ENCODE data around the gene DDA1. TPM values are rescaled to one million over a fixed set of nuclear protein-coding genes. Genes with fewer than 3 reads are reported as not detected.

DDA1 gene
- total and polyA plus RNA-seq, 10 donors, result 10.5 to 42.2 (median 23.5) TPM

- DNase-seq, result no peak
- H3K9me3 ChIP-seq, result no peaks in the 10 kb centered on the region
- peaks cover 0 to 5% (median under 1%) of the 10 kb centered on the region in 6 donors for H3K36me3 ChIP-seq
- peaks cover 42 to 90% (median 72%) of the 10 kb centered on the region in 6 donors for H3K4me1 ChIP-seq
- intact Hi-C loops (cut with DNase I; ENCODE audit: low total_unique reads), result no loop called here
- TF ChIP-seq POLR2AphosphoS5 (IDR thresholded peaks at IDR 0.05) (no peak), POLR2A (IDR thresholded peaks at IDR 0.05) (no peak), CTCF (IDR thresholded peaks at IDR 0.05 in 8 of 11, conservative IDR thresholded peaks at IDR 0.05 in 3 of 11) (no peak)
- H3K27ac ChIP-seq, result peak overlapping the region; percentile 66 to 97 (median 92)
- H3K4me3 ChIP-seq, result peak overlapping the region; percentile 48 to 88 (median 74)
- 9 to 32% (median 10%) methylated on average over 6 to 28 of the region's 28 CpGs for WGBS, 5 donors
- no peaks in the 10 kb centered on the region for H3K27me3 ChIP-seq (replicated peaks in 1 of 7)
These were observed 3.1 kb upstream of the DDA1 start for GRCh38 chr19:17306285-17306714.

- no peak for DNase-seq
- no peaks in the 10 kb centered on the region for H3K27me3 ChIP-seq (replicated peaks in 1 of 7)
- TF ChIP-seq POLR2AphosphoS5 (IDR thresholded peaks at IDR 0.05) (no peak), CTCF (IDR thresholded peaks at IDR 0.05 in 8 of 11, conservative IDR thresholded peaks at IDR 0.05 in 3 of 11) (no peak), POLR2A (IDR thresholded peaks at IDR 0.05) (no peak)
- WGBS, 5 donors, result 88 to 95% (median 93%) methylated on average over 8 of the region's 8 CpGs
- no peak overlapping the region for H3K27ac ChIP-seq
- H3K9me3 ChIP-seq, result no peaks in the 10 kb centered on the region
- H3K36me3 ChIP-seq, result peaks cover 0 to 19% (median 0%) of the 10 kb centered on the region in 6 donors
- intact Hi-C loops (cut with DNase I; ENCODE audit: low total_unique reads), result no loop called here
- peaks cover 36 to 94% (median 69%) of the 10 kb centered on the region in 6 donors for H3K4me1 ChIP-seq
- H3K4me3 ChIP-seq, result no peak overlapping the region
These were observed 1.4 kb upstream of the DDA1 start for GRCh38 chr19:17307876-17308377.

DNA sequence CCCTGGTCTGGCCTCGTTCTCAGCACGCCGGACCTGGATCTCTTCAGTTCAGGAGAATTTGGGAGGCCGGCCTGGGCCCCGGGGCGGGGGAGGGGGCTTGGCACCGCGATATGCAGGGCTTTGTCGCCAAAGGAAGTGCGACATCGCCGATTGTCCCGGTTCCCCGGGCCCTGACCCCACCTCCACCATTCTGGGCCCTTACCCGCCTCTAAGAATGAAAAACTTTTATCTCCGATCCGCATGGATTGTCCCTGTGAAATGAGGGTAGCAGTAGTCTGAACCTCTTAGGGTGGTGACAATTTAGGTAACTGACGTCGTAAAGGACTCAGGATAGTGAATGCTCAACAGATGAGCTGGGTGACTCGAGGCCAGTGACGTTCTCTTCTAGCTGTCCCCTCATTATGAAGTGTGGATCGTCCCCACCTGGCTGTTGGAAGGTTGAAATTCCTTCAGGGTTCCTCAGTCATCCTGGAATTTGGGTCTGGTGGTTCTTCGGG, 650 bp downstream of the DDA1 start:
- no peaks in the 10 kb centered on the region for H3K9me3 ChIP-seq
- H3K4me3 ChIP-seq, result peak overlapping the region; percentile 69 to 99 (median 88)
- intact Hi-C loops (cut with DNase I; ENCODE audit: low total_unique reads), result no loop called here
- H3K27me3 ChIP-seq (replicated peaks in 1 of 7), result no peaks in the 10 kb centered on the region
- peaks cover 21 to 75% (median 49%) of the 10 kb centered on the region in 6 donors for H3K4me1 ChIP-seq
- TF ChIP-seq POLR2A (IDR thresholded peaks at IDR 0.05), result no peak
- TF ChIP-seq CTCF (IDR thresholded peaks at IDR 0.05 in 8 of 11, conservative IDR thresholded peaks at IDR 0.05 in 3 of 11), result no peak
- TF ChIP-seq POLR2AphosphoS5 (IDR thresholded peaks at IDR 0.05), result no peak
- peaks cover 0 to 40% (median 12%) of the 10 kb centered on the region in 6 donors for H3K36me3 ChIP-seq
- WGBS, 5 donors, result 6 to 9% (median 9%) methylated on average over 22 to 23 of the region's 23 CpGs
- H3K27ac ChIP-seq, result peak overlapping the region; percentile 45 to 92 (median 82)
- DNase-seq, result no peak

DNA sequence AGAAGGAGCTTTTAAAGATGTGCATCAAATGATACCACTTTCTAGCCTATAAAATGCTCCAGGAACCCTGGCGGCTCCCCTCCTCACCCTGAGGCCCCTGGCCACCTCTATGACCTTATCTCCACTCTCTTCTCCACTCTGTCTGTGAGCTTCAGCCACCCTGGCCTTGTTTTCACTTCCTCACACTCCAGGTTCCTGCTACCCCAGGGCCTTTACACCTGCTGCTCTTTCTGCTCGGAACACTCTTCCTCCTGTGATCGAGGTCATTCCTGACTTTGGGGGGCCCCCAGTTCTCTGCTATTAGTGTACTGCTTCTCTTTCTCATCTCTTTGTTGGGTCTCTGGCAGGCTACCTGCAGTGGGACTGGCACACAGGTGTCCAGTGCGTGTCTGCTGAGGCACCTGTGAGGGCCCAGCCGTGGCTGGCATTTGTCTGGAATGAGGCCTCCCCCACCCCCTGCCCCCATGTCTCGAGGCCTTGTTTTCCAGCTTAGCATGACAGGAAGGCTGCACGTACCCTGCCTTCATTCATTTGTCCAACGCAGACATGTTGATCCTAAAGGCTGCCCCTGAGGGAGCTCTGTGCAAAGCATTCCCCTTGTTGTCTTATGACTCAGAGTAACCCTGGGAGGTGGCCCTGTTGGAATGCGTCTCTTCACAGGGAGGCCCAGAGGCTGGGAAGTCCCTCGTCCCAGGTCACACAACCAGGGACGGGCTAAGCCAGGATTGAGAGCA, 2.3 kb downstream of the DDA1 start:
- DNase-seq, result no peak
- Histone ChIP-seq H3K4me1 (peaks cover 14 to 61% (median 37%) of the 10 kb centered on the region in 6 donors), H3K27me3 (replicated peaks in 1 of 7) (no peaks in the 10 kb centered on the region), H3K4me3 (no peak overlapping the region), H3K9me3 (no peaks in the 10 kb centered on the region), H3K36me3 (peaks cover 0 to 56% (median 25%) of the 10 kb centered on the region in 6 donors), H3K27ac (no peak overlapping the region)
- WGBS, 5 donors, result 77 to 92% (median 85%) methylated on average over 10 to 11 of the region's 11 CpGs
- intact Hi-C loops (cut with DNase I; ENCODE audit: low total_unique reads), result no loop called here
- TF ChIP-seq POLR2A (IDR thresholded peaks at IDR 0.05) (no peak), CTCF (IDR thresholded peaks at IDR 0.05 in 8 of 11, conservative IDR thresholded peaks at IDR 0.05 in 3 of 11) (no peak), POLR2AphosphoS5 (IDR thresholded peaks at IDR 0.05) (no peak)
